T-helper 2 cell treated with Interferon-gamma antibody and Interleukin-4, amounts not matched to agents 100 ng/mL and 5 ng/mL, for 36 hours (primary cell): ENCODE data around the gene KLHDC10. TPM values are rescaled to one million over a fixed set of nuclear protein-coding genes. Genes with fewer than 3 reads are reported as not detected.
"Not testable (repeated sequence)": the region's sequence is repeated elsewhere in the genome, so short reads cannot be mapped to it uniquely, and the experiment has no call there.

Source experiments
- intact Hi-C: fragments of 100-400 bp; cut with micrococcal nuclease; formaldehyde crosslinking; loops from one replicate; pipeline ENCODE4 v1.15.1; 2023
- total RNA-seq: library from RNA; stranded (reverse); gene quantifications from 2 replicates; pipeline ENCODE4 v1.2.3, GENCODE V29; 2022

The KLHDC10 gene
- total RNA-seq, 1 donor from 2014 or later: 14.5 TPM

DNA sequence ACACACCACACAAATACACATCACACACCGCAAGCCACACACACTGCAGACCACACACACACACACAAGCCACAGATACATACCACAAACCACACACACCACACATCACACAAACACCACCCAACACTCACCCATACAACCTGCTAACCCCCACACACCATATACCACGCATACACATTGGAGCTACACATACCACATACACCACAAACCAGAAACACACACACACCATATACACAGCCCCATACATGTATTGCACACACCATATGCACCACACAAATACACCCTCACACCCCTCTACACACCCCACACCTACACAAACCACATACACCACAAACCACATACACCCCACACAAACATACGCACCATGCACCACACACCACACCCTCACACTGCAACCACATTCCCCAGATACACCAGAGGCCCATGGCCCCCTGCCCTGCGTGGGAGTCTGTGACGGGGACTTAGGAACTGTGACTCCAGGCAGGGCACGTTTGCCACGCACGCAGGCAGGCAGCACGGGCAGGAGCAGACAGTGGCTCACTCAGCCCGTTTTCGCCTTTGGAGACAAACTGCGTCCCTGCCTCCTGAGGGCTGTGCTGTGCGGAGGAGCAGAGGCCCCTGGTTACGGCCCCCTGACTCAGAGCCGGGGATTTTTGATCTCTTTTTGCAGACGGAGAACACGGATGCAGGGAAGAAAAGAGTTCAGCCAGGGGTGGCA lies 82.3 kb downstream of the KLHDC10 start:
- intact Hi-C loops: no loop called here

DNA sequence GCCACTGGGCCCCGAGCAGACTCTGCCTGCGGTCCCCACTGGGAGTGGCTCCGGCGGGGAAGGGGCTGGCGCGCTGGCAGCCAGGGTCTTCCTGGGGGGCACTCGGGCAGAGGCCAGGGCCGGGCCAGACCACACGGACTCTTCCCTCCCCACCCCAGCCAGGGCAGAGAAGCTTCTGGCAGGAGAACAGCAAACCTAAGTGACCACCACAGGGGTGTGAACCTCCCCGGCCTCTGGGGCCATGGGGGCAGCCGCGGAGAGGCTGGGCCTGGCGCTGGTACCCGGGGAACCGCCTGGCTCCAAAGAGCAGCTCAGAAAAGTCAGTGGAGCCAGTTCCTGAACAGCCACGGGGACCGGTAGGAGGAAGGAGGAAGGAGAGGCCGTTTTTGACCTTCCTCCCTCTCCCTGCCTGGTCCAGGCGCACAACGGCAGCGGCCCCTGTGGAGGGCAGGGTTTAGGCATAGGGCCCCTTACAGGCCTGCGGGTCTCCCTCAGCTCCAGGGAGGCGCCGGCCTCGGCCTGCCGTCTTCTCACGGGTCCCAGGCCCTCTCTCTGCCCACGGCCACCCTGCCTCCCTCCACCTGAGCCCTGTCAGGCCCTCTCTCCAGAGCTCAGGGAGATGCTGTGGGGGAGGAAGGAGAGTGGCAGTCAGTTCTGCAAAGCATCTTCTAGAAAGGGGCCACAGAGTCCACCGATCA lies 83.0 kb downstream of the KLHDC10 start:
- intact Hi-C loops: no loop called here

DNA sequence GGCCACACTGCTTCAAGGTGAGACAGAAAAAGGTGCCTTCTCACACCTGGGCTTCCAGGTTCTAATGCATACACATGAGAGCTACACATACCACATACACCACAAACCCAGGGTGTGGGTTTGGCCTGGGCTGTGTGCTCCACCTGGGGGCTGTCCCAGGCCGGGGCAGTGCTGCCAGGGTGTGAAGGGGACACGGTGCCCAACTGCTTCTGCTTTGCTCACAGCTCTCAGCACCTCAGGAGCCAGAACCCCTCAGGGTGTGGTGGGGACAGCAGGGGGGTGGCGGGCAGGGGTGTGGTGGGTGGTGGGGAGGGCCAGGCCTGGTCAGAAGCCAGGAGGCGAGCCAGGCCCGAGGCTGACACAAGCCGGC lies 83.8 kb downstream of the KLHDC10 start:
- intact Hi-C loops: no loop called here

DNA sequence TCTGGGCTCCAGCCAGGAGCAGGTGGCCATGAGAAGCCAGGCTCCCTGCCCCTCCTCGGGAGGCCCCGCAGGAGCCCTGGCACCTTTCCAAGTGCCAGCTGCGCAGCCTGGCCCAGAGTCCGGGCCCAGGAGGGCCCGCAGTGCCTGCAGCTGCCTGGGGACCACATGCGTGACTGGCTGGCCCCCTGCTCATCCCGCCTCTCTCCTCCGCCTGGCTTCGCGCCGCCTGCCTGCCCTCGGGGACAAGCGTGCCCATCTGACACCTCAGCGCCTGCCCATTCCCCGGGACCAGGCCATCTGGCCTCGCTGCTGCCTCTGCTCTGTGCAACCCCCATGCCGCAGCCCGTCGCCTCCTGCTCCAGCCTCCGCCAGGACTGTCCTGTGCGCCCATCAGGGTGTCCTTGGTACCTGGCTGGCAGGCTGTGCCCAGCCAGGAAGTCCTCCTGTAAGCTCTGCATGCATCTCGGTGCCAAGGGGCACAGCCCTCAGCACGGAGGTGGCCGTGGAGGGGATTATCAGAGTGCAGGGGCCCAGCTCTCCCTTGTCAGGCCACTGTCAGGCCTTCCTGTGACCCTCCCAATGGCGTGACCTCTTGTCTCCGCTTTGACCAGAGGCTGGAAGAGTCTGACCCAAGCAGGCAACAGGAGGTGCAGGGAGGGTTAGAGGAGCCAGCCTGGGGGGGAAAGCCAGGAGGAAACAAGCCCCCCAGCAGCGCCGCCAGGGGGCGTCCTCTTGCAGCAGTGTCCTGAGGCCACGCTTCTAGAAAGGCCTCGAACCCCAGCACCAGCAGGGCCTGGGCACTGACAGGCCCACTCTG lies 84.4 kb downstream of the KLHDC10 start:
- intact Hi-C loops: no loop called here

DNA sequence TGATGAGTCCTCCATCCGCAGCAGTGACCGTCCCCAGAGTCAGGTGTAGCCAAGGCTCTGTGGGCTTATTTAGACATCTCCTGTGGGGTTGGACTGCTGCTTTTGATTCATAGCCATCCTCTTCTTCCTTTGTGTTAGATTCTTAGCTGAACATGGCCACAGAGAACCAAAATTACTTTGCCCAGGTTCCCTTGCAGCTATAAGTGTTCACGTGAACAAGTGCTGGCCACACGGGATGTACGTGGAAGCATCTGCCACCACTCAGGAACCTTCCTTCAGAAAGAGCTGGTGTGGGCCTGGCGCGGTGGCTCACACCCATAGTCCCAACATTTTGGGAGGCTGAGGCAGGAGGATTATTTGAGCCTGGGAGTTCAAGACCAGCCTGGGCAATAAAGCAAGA lies 85.8 kb downstream of the KLHDC10 start:
- intact Hi-C loops: no loop called here

DNA sequence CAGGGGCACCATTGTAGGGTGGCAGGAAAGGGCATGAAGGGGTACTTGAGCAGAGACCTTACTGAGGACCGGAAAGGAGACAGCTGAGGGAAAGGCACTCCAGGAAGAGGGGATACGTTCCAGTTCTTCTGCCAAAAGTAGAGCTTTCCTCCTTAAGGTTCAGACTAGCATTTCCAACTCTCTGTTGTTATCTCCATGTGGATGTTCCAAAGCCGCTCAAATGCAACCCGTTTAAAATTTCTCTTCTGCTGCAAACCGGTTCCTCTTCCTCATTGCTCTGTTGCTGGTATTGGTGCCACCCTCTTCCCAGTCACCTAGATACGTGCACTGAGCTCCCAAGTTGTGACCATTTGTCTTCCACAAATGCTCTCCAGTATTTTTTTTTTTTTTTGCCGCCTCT lies 87.4 kb downstream of the KLHDC10 start:
- intact Hi-C loops: no loop called here

DNA sequence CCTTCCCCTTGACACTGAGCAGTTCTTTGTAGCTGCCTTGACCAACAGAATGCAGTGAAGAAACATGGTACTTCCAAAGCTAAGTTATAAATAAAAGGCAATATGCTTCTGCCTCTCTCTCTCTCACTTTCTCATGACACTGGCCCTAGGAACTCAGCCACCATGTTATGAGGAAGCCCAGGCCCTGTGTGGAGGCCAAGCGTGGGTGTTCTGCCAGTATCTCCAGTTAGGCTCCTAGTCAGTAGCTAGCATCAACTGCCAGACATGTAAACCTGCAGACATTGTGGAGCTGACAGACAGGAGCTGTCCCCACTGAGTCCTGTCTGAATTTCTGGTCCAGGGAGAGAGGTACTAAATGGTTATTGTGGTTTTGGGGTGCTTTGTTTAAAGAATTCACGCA lies 89.7 kb downstream of the KLHDC10 start:
- intact Hi-C loops: no loop called here

DNA sequence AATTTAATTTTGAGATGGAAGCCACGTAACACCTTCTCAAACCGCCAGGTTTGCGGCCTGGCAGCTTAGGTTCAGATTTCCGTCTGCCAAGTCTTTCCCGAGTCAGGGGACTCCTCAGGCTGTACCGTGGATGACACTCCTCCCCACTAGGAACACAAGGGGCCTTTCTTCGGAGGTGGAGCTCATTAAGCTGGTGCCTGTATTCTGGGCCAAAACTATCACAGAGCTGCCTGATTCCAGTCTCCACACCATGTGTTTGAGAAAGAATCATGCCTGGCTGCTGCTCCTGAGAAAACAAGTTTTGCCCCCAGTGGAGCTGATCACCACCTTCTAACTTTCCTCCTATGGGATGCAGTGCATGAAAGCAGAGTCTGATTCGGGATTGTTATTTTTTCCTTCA lies 90.1 kb downstream of the KLHDC10 start:
- intact Hi-C loops: no loop called here

DNA sequence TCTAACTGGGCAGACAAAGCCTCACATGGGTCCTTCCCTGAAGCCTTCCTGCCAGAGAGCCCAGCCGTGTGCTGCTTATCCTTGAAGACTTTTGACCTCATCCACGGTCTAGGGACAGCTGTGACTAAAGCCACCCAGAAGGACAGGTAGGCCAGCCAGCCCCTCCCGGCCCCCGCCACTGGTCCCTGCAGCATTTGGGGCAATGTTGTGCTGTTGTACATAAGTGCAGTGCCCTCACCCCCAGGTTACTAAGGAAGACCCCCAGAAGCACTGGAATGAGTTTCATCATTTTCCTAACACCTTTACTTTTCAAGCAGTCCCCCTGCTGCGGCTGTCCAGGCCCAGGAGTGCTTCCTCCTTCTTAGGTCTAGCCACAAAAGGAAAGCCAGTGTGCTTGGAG lies 91.9 kb downstream of the KLHDC10 start:
- intact Hi-C loops: no loop called here

DNA sequence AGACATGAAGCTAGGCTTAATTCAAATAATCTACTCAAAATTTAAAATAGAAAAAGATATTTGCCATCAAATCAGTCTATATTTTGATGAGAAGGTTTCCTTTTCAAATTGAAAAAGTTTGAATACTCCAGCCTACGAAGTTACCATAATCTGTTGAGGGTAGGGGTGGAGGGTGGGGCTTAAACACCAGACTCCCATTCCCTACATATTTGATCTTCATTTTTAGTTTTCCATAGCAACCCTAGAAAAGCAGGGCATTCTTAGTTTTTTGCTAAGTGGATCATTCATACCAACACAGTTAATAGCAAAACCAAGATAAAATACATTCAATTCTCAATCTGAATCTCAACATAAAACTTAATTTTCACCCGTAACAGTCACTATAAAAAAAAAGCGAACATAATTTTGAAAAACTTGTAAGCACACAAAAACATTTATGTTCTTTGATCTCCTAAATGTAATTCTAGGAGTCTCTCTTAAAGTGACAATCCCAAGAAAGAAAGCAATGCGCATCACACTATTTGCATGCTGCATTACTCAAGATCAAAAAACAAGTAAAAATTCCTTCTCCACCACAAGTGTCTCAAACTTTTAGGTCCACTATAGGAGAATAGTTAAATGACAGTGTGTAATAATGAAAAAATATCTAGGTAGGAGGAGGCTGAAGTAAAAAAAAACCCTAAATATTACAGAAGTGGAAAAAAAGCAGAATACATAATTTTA lies 104.1 kb downstream of the KLHDC10 start:
- intact Hi-C loops: no loop called here

DNA sequence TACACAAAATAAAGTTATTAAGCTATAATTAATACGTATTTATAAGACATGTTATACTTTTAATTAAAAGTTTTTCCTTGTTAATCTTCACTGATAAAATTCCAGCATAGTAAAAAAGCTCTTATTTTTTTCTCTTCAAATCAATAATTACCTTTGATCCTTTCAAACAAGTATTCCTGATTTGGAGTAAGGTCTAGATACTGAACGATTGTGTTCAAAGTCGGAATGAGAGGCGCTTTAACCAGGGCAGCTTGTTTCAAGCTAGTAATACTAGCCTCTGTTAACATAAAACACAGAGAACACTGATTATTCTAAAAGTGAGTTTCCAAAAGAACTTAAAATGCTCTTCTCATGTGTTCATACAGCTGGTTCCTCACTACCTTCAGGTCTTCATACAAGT lies 107.9 kb downstream of the KLHDC10 start:
- intact Hi-C loops: no loop called here

DNA sequence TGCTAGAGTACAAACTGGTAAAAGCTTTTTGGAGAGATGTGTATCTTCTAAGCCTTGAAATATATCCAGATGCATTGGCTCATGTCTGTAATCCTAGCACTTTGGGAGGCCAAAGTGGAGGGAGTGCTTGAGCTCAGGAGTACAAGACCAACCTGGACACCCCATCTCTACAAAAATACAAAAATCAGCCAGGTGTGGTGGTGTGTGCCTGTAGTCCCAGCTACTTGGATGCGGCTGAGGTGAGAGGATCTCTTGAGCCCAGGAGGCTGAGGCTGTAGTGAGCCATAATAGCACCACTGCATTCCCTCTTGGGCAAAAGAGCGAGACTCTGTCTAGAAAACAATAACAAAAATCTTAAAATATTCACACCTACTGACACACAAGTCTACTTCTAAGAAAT lies 109.3 kb downstream of the KLHDC10 start:
- intact Hi-C loops: no loop called here

DNA sequence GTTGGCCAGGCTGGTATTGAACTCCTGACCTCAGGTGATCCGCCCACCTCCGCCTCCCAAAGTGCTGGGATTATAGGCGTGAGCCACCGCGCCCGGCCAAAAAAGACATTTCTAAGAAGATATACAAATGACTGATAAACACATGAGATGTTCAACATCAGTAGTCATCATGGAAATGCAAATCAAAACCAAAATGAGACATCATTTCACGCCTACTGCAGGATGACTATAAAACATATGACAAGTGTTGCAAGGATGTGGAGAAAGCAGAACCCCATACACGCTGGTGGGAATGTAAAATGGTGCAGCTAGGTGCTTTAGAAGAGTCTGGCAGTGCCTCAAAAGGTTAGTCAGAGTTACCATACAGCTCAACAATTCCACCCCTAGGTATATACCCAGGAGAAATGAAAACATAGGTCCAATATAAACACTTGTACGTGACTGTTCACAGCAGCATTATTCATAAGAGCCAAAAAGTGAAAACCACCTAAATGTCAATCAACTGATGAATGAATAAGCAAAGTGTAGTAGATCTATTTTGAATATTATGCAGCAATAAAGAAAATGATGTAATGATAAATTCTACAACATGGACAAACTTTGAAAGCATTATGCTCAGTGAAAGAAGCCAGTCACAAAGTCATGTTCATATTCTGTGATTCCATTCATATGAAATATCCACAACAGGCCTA lies 110.4 kb downstream of the KLHDC10 start:
- intact Hi-C loops: no loop called here

DNA sequence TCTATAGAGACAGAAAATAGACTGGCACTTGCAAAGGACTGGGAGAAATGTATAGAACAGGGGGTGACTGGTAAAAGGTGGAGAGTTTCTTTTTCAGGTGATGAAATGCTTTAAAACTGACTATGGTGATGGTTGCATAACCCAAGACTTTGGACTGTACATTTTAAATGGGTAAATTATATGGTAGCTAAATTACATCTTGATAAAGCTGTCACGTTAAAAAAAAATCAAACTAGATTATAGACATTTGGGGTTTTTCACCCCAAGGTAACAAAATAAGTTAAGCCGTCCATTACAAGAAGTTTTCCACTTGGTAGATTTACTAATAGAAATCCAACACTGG lies 110.9 kb downstream of the KLHDC10 start:
- intact Hi-C loops: no loop called here

DNA sequence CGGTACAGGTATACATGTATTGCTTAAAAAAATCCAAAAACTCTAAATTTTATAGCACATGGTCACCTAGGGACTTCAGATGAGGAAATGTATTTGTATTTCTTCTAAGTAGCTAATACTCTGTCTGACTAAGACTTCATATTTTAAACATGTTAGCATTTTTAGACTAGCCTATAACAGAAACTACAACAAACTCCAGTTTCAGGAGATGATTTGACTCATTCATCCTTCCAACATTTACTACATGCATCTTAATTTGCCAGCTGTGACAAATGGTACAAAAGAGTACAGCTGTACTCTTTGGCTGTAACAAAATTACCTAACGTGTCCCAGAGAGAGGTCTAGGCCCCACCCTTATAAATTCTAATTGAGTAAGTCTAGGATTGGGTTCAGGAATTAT lies 112.7 kb downstream of the KLHDC10 start:
- intact Hi-C loops: no loop called here

DNA sequence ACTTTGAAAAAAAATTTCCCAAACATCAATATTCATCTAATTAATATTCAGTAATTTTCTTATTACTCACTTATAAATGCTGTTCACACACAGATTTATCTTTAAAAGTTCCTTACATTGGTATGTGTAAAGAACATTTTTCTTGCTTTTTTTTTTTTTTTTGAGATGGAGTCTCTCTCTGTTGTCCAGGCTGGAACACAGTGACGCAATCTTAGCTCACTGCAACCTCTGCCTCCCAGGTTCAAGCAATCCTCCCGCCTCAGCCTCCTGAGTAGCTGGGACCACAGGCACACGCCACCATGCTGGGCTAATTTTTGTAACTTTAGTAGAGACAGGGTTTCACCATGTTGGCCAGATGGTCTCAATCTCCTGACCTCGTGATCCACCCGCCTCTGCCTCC lies 114.0 kb downstream of the KLHDC10 start:
- intact Hi-C loops: not testable (repeated sequence)

Other genes with a start within 250 kb of the KLHDC10 start
- 25.5 and 30.0 TPM in 2 replicates for gene UBE2H, start 117.6 kb upstream of the KLHDC10 start, total RNA-seq
- 22.6 and 24.6 TPM in 2 replicates for gene ZC3HC1, start 19.2 kb upstream of the KLHDC10 start, total RNA-seq
- gene TMEM209, start 134.9 kb downstream of the KLHDC10 start, total RNA-seq: 38.4 and 41.9 TPM in 2 replicates
- gene SSMEM1, start 137.3 kb downstream of the KLHDC10 start, total RNA-seq: not detected in 2 replicates
- gene CPA2, start 196.3 kb downstream of the KLHDC10 start, total RNA-seq: not detected in 2 replicates
- not detected in 2 replicates for gene CPA4, start 222.6 kb downstream of the KLHDC10 start, total RNA-seq